Measurements from ENCODE around the gene GRIA4. TPM values are rescaled to one million over a fixed set of nuclear protein-coding genes. Genes with fewer than 3 reads are reported as not detected.

The GRIA4 gene
- total RNA-seq, 1 experiment from 2014 or later: not detected

DNA sequence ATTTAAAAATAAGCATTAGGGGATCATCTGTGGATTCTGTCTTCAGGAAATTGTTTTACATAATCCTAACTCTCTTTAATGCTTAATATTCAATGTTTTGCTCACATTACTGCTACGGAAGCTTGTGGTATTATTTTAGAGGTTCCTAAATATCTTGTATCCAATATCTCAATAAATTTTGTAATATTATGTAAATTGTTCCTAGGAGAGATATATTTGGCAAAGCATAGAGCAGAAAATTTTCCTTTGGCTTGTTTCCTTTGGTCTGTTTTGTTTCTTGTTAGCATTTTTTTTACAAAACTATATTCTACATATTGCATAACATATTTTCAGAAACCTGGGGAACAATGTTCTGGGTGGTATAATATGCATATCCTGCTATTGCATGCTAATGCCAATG, 144.8 kb downstream of the GRIA4 start:
- TF ChIP-seq, protein P1, sequence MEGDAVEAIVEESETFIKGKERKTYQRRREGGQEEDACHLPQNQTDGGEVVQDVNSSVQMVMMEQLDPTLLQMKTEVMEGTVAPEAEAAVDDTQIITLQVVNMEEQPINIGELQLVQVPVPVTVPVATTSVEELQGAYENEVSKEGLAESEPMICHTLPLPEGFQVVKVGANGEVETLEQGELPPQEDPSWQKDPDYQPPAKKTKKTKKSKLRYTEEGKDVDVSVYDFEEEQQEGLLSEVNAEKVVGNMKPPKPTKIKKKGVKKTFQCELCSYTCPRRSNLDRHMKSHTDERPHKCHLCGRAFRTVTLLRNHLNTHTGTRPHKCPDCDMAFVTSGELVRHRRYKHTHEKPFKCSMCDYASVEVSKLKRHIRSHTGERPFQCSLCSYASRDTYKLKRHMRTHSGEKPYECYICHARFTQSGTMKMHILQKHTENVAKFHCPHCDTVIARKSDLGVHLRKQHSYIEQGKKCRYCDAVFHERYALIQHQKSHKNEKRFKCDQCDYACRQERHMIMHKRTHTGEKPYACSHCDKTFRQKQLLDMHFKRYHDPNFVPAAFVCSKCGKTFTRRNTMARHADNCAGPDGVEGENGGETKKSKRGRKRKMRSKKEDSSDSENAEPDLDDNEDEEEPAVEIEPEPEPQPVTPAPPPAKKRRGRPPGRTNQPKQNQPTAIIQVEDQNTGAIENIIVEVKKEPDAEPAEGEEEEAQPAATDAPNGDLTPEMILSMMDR (conservative IDR thresholded peaks at IDR 0.05): no peak
- CTCF ChIA-PET: no interaction called here
- H3F3A ChIP-seq (ENCODE audit: insufficient read depth, low read depth): no peaks in the 10 kb centered on the region
- intact Hi-C loops (cut with micrococcal nuclease; ENCODE audit: unreplicated experiment): no loop called here
- H3K27ac ChIP-seq: no peak overlapping the region
- no peaks in the 10 kb centered on the region for H3K9me2 ChIP-seq (ENCODE audit: insufficient read depth)
- POLR2A ChIA-PET (ENCODE audit: unreplicated experiment): interaction anchor here (0.6 kb wide), 1 partner anchor 144 kb away, joined by 4 read pairs; no protein-coding TSS in a partner anchor
- H3K4me3 ChIP-seq: no peak overlapping the region
- no TSS peak for BruUV-seq (replicated peaks)
- DNase-seq: no peak
- no peaks in the 10 kb centered on the region for H3K79me2 ChIP-seq (ENCODE audit: low read depth)
- no peaks in the 10 kb centered on the region for H3K9me3 ChIP-seq (ENCODE audit: insufficient read depth, low read depth)
- no peaks in the 10 kb centered on the region for H3K36me3 ChIP-seq (ENCODE audit: low read depth)
- no peaks in the 10 kb centered on the region for H4K20me1 ChIP-seq (ENCODE audit: insufficient read depth)
- no peaks in the 10 kb centered on the region for H3K4me1 ChIP-seq (replicated peaks; ENCODE audit: insufficient read depth)
- H3K4me2 ChIP-seq: no peak overlapping the region
- no peak overlapping the region for H2AFZ ChIP-seq
- H3K27me3 ChIP-seq (ENCODE audit: insufficient read depth, low read depth): no peaks in the 10 kb centered on the region

DNA sequence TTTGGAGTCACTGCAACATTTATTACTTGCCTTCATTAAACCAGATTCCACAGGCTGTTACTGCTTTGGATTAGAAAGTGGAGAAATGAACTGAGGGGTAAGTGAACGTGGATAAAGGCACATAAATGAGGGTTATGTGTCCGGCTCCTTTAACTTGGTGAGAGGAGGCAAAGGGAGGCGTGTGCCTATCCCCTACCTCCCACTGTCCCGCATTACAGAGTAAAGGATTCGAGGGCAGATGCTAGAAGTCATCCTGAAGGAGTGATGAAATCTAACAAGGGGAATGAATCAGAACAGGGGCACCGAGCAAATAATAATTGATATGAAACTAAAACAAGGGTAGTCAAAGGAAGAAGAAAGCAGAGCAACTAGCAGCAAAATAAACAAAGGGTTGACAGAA, 147.2 kb downstream of the GRIA4 start:
- BruUV-seq (replicated peaks): no TSS peak
- intact Hi-C loops (cut with micrococcal nuclease; ENCODE audit: unreplicated experiment): no loop called here
- Histone ChIP-seq H3K27me3 (ENCODE audit: insufficient read depth, low read depth) (no peaks in the 10 kb centered on the region), H3K27ac (no peak overlapping the region), H4K20me1 (ENCODE audit: insufficient read depth) (no peaks in the 10 kb centered on the region), H2AFZ (no peak overlapping the region), H3K4me3 (no peak overlapping the region), H3K4me1 (replicated peaks; ENCODE audit: insufficient read depth) (no peaks in the 10 kb centered on the region), H3K4me2 (no peak overlapping the region), H3F3A (ENCODE audit: insufficient read depth, low read depth) (no peaks in the 10 kb centered on the region), H3K36me3 (ENCODE audit: low read depth) (no peaks in the 10 kb centered on the region), H3K9me3 (ENCODE audit: insufficient read depth, low read depth) (no peaks in the 10 kb centered on the region), H3K79me2 (ENCODE audit: low read depth) (no peaks in the 10 kb centered on the region), H3K9me2 (ENCODE audit: insufficient read depth) (peaks cover 3% of the 10 kb centered on the region; the same call in 1 of the 2 replicates)
- ChIA-PET CTCF (no interaction called here), POLR2A (ENCODE audit: unreplicated experiment) (no interaction called here)
- no peak for DNase-seq
- no peak for TF ChIP-seq EZH2 (IDR thresholded peaks at IDR 0.05; ENCODE audit: low read depth)
- TF ChIP-seq, protein P1 (conservative IDR thresholded peaks at IDR 0.05): no peak

DNA sequence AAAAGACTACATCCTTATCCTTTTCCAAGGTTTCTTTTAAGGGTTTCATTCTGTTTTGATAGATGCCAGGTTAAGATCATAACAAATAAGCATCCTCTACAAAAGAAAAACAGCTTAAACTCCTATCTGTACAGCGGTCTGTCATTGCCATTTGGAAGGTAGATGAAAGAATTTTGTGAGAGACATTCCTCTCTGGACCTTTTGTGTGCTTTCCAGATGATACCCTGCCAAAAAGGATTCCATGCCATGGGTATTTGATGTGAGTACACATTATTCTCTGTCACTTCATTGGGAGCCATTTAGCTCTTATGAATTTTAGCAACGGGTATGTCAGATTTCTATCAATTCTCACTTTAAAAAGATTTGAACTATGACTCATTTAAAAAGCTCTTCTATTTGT, 153.7 kb downstream of the GRIA4 start:
- no peaks in the 10 kb centered on the region for H3K27me3 ChIP-seq (ENCODE audit: insufficient read depth, low read depth)

More for the DNA sequence above, 153.7 kb downstream of the GRIA4 start:
- CTCF ChIA-PET: no interaction called here
- Histone ChIP-seq H3K4me3 (no peak overlapping the region), H3K27ac (no peak overlapping the region), H2AFZ (no peak overlapping the region), H3F3A (ENCODE audit: insufficient read depth, low read depth) (no peaks in the 10 kb centered on the region), H3K9me3 (ENCODE audit: insufficient read depth, low read depth) (no peaks in the 10 kb centered on the region), H3K36me3 (ENCODE audit: low read depth) (no peaks in the 10 kb centered on the region), H3K79me2 (ENCODE audit: low read depth) (no peaks in the 10 kb centered on the region), H4K20me1 (ENCODE audit: insufficient read depth) (no peaks in the 10 kb centered on the region), H3K9me2 (ENCODE audit: insufficient read depth) (peaks cover 3% of the 10 kb centered on the region; the same call in 1 of the 2 replicates), H3K4me2 (no peak overlapping the region), H3K4me1 (replicated peaks; ENCODE audit: insufficient read depth) (no peaks in the 10 kb centered on the region)
- no TSS peak for BruUV-seq (replicated peaks)
- intact Hi-C loops (cut with micrococcal nuclease; ENCODE audit: unreplicated experiment): no loop called here
- POLR2A ChIA-PET (ENCODE audit: unreplicated experiment): no interaction called here
- TF ChIP-seq EZH2 (IDR thresholded peaks at IDR 0.05; ENCODE audit: low read depth): no peak
- TF ChIP-seq, protein P1 (conservative IDR thresholded peaks at IDR 0.05): no peak
- DNase-seq: no peak
